ENCODE data around the gene PXK. TPM values are rescaled to one million over a fixed set of nuclear protein-coding genes. Genes with fewer than 3 reads are reported as not detected.
A peak's percentile ranks its signal among the peaks of the same experiment; 100 is the strongest.

PXK gene
- total RNA-seq, 1 donor = 64.4 TPM

DNA sequence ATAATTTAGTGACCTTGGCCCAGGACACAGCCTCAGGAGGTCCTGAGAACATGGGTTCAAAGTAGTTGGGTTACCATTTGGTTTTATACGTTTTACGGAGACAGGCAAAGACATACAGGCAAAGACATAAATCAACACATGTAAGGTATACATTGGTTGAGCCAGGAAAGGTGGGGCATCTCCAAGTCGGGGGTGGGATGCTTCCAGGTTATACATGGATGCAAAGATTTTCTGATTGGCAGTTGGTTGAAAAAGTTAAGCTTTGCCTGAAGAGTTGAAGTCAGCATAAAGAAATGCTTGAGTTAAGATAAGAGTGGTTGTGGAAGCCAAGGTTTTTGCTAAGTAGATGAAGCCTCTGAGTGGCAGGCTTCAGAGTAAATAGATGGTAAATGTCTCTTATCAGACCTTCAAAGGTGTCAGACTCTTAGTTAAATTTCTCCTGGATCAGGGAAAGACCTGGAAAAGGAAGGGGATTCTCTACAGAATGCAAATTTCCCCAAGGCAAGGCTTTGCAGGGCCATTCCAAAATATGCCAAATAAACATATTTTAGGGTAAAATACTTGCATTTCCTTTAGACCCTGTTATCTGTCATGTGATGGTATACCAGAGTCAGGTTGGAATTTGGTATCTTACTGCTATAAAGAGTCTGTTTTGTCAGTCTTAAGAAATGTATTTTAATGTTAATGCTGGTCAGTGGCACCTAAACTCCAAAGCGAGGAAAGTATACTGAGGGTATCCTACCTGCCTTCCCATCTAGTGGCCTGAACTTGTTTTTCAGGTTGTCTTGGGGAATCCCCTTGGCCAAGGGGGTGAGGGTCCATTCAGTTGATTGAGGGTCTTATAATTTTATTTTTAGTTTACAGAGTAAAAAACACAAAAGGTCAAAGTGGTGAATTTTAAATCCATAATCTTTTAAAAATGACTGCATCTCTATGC, 109.1 kb downstream of the PXK start:
- H3K4me3 ChIP-seq (ENCODE audit: low read depth, low read length) = no peak overlapping the region
- DNase-seq (ENCODE audit: low read depth) = no peak
- no peak for TF ChIP-seq CTCF (IDR thresholded peaks at IDR 0.05; ENCODE audit: insufficient read depth, low read length)

- DNase-seq (ENCODE audit: low read depth) = no peak
- no peak overlapping the region for H3K4me3 ChIP-seq (ENCODE audit: low read depth, low read length)
- TF ChIP-seq CTCF (IDR thresholded peaks at IDR 0.05; ENCODE audit: insufficient read depth, low read length) = no peak
Observed at GRCh38 chr3:58452176-58452575, 119.5 kb downstream of the PXK start.

DNA sequence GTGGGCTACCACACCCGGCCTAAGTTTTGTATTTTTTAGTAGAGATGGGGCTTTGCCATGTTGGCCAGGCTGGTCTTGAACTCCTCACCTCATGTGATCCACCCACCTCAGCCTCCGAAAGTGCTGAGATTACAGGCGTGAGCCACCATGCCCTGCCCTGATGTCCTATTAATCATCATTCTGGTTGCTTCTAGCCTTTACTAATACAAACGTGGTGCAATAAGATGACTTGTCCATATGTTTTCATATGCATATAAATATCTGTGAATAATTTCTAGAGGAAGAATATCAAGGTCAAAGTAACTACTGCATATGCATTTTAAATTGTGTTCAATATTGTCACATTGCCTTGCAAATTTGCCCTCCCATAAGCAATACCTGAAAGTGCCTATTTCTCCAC, 126.5 kb downstream of the PXK start:
- no peak for DNase-seq (ENCODE audit: low read depth)
- no peak overlapping the region for H3K4me3 ChIP-seq (ENCODE audit: low read depth, low read length)
- no peak for TF ChIP-seq CTCF (IDR thresholded peaks at IDR 0.05; ENCODE audit: insufficient read depth, low read length)

DNA sequence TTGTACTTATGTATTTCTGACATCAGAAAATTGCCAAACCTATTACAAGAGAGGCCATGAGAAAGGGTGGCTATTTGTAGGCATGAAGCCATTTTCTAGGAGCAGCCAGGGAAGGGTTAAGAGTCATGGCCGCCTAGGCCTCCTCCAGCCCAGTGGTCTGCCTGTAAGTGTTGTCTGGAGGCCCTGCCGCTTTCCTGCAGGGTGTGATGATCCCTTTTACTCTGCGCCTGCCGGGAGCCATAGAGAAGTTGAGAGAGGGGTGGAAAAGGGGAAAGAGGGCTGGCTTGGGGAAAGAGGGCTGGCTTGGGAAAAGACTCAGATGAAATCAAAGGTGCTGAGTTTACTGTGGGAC, 130.1 kb downstream of the PXK start:
- no peak for DNase-seq (ENCODE audit: low read depth)
- no peak for TF ChIP-seq CTCF (IDR thresholded peaks at IDR 0.05; ENCODE audit: insufficient read depth, low read length)

GRCh38 chr3:58463181-58463941, 130.7 kb downstream of the PXK start:
- peak; percentile 87 for TF ChIP-seq CTCF (IDR thresholded peaks at IDR 0.05; ENCODE audit: insufficient read depth, low read length)
- DNase-seq (ENCODE audit: low read depth) = peak; percentile 84
- H3K4me3 ChIP-seq (ENCODE audit: low read depth, low read length) = no peak overlapping the region

More for the DNA sequence above, 130.1 kb downstream of the PXK start:
- H3K4me3 ChIP-seq (ENCODE audit: low read depth, low read length) = no peak overlapping the region

- H3K4me3 ChIP-seq (ENCODE audit: low read depth, low read length) = no peak overlapping the region
- TF ChIP-seq CTCF (IDR thresholded peaks at IDR 0.05; ENCODE audit: insufficient read depth, low read length) = no peak
- no peak for DNase-seq (ENCODE audit: low read depth)
Observed at GRCh38 chr3:58463942-58464271, 131.2 kb downstream of the PXK start.

Measured in fibroblast of the aortic adventitia (primary cell).